Gastrocnemius medialis (tissue), 4 donors: ENCODE results near the gene THSD7A.

Source experiments
- CTCF ChIP-seq, 5 experiments: fragments of 450-650 bp in 3 of 5; fragments of 200-600 bp in 2 of 5; sonication (generic) in 2 of 5; IDR thresholded peaks in 4 of 5; conservative IDR thresholded peaks in 1 of 5; 1 replicate in 4 of 5; 2 replicates in 1 of 5; pipeline ENCODE4 v1.5.1; 2016 to 2019; ENCODE audit warnings: antibody characterized with exemption in 5 of 5, mild to moderate bottlenecking in 3 of 5, moderate library complexity in 3 of 5
- POLR2A ChIP-seq, 2 donors: fragments of 450-650 bp; IDR thresholded peaks; one replicate each; pipeline ENCODE4 v1.6.1; 2017; ENCODE audit warnings: antibody characterized with exemption in 2 of 2, mild to moderate bottlenecking in 2 of 2, moderate library complexity in 2 of 2

DNA sequence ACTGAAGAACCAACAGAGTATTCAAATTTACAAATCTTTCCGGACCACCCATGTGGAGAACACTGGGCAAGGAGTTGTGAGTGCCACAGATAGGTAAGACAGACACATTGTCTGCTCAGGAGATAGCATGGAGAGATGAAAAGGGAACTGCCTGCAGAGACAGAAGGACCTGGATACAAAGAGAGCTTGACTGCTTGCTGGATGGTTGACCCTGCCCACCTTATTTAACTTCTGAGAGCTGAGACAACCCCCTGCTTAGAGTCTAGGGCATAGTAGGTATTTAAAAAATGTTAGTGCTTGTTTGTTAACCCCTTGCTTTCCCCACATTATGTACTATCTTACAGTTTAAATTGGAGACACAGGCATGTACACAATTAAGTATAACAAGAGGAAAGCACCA is 314.1 kb downstream of the THSD7A start:
- no peak for TF ChIP-seq POLR2A (IDR thresholded peaks at IDR 0.05)
- TF ChIP-seq CTCF (IDR thresholded peaks at IDR 0.05 in 4 of 5, conservative IDR thresholded peaks at IDR 0.05 in 1 of 5), result no peak
